Neural progenitor cell (in vitro differentiated cells): ENCODE measurements around the gene VRK3. TPM values are rescaled to one million over a fixed set of nuclear protein-coding genes. Genes with fewer than 3 reads are reported as not detected.

ENCODE experiments used
- DNase-seq: peaks from one replicate; pipeline ENCODE4 v3.0.0-alpha.2; 2016; ENCODE audit warnings: low spot score
- H2AFZ ChIP-seq: fragments of 200-600 bp; sonication (generic); replicated peaks from 2 replicates; pipeline ENCODE4 v1.6.1; 2016; ENCODE audit warnings: antibody characterized with exemption
- H3F3A ChIP-seq: fragments of 200-600 bp; sonication (generic); 2 replicates; pipeline ENCODE4 v1.6.1; 2016; ENCODE audit warnings: antibody characterized with exemption, low read depth
- H3K27ac ChIP-seq: fragments of 200-600 bp; sonication (generic); 2 replicates; pipeline ENCODE4 v1.5.1; 2016; ENCODE audit warnings: mild to moderate bottlenecking
- H3K27me3 ChIP-seq: fragments of 200-600 bp; sonication (generic); 2 replicates; pipeline ENCODE4 v1.6.1; 2016; ENCODE audit warnings: mild to moderate bottlenecking, moderate library complexity
- H3K36me3 ChIP-seq: fragments of 200-600 bp; sonication (generic); 2 replicates; pipeline ENCODE4 v1.5.1; 2016
- H3K4me1 ChIP-seq: fragments of 200-600 bp; sonication (generic); 2 replicates; pipeline ENCODE4 v1.6.1; 2016; ENCODE audit warnings: mixed run types
- H3K4me2 ChIP-seq: fragments of 200-600 bp; sonication (generic); 2 replicates; pipeline ENCODE4 v1.6.1; 2016
- H3K4me3 ChIP-seq: fragments of 200-600 bp; sonication (generic); 2 replicates; pipeline ENCODE4 v1.5.1; 2016
- H3K79me2 ChIP-seq: fragments of 200-600 bp; sonication (generic); 2 replicates; pipeline ENCODE4 v1.6.1; 2016; ENCODE audit warnings: low read depth
- H3K9ac ChIP-seq: fragments of 200-600 bp; sonication (generic); 2 replicates; pipeline ENCODE4 v1.6.1; 2016
- H3K9me3 ChIP-seq: fragments of 200-600 bp; sonication (generic); 2 replicates; pipeline ENCODE4 v1.5.1; 2016; ENCODE audit warnings: low read depth
- H4K20me1 ChIP-seq: fragments of 200-600 bp; sonication (generic); 2 replicates; pipeline ENCODE4 v1.6.1; 2016; ENCODE audit warnings: low read depth
- H3K27ac Mint-ChIP-seq: 3 replicates; pipeline ENCODE4 v1.8.0; 2021; ENCODE audit warnings: mixed read lengths
- H3K27me3 Mint-ChIP-seq: 2 replicates; pipeline ENCODE4 v1.8.0; 2022; ENCODE audit warnings: low read depth, mild to moderate bottlenecking, inconsistent platforms, moderate library complexity, mixed read lengths; ENCODE audit not compliant: insufficient read depth
- H3K36me3 Mint-ChIP-seq: 3 replicates; pipeline ENCODE4 v1.8.0; 2021; ENCODE audit warnings: mixed read lengths
- H3K4me1 Mint-ChIP-seq: 3 replicates; pipeline ENCODE4 v1.8.0; 2021; ENCODE audit warnings: mixed read lengths
- H3K4me3 Mint-ChIP-seq: 3 replicates; pipeline ENCODE4 v1.8.0; 2021; ENCODE audit warnings: mild to moderate bottlenecking, moderate library complexity, mixed read lengths
- H3K9me3 Mint-ChIP-seq: 3 replicates; pipeline ENCODE4 v1.8.0; 2020; ENCODE audit warnings: mixed read lengths
- CTCF ChIP-seq: fragments of 200-600 bp; sonication (generic); IDR thresholded peaks from 2 replicates; pipeline ENCODE4 v1.5.1; 2017; ENCODE audit warnings: antibody characterized with exemption, mild to moderate bottlenecking
- EZH2 ChIP-seq: fragments of 200-600 bp; sonication (generic); IDR thresholded peaks from 2 replicates; pipeline ENCODE4 v1.6.1; 2017; ENCODE audit warnings: antibody characterized with exemption, mild to moderate bottlenecking, moderate library complexity
- EZH2phosphoT487 ChIP-seq: fragments of 200-600 bp; sonication (generic); IDR thresholded peaks from 2 replicates; pipeline ENCODE4 v1.6.1; 2017; ENCODE audit warnings: antibody characterized with exemption
- total RNA-seq: library from RNA; depleted of rRNA; stranded (reverse); fragments of >200 nt; gene quantifications from 2 replicates; pipeline ENCODE4 v1.2.3, GENCODE V29; 2015; ENCODE audit warnings: low replicate concordance

VRK3 gene
- total RNA-seq, 1 donor from 2014 or later: 21.6 TPM

GRCh38 chr19:49938662-49939061 is 86.5 kb downstream of the VRK3 start:
- no peaks in the 10 kb centered on the region for H3K9me3 ChIP-seq
- H2AFZ ChIP-seq: no peak overlapping the region
- no peaks in the 10 kb centered on the region for H3K9me3 Mint-ChIP-seq
- no peaks in the 10 kb centered on the region for H4K20me1 ChIP-seq
- H3K27ac Mint-ChIP-seq: no peak overlapping the region
- H3K4me1 Mint-ChIP-seq: peaks cover 20% of the 10 kb centered on the region
- H3K4me3 ChIP-seq: no peak overlapping the region
- H3K27me3 Mint-ChIP-seq: peaks cover 6% of the 10 kb centered on the region
- H3K4me2 ChIP-seq: no peak overlapping the region
- no peak overlapping the region for H3K27ac ChIP-seq
- peaks cover 3% of the 10 kb centered on the region for H3K4me1 ChIP-seq
- H3K36me3 ChIP-seq: no peaks in the 10 kb centered on the region
- no peak for DNase-seq
- peaks cover 5% of the 10 kb centered on the region for H3F3A ChIP-seq
- no peaks in the 10 kb centered on the region for H3K79me2 ChIP-seq
- no peak overlapping the region for H3K9ac ChIP-seq
- peaks cover 18% of the 10 kb centered on the region for H3K27me3 ChIP-seq
- no peaks in the 10 kb centered on the region for H3K36me3 Mint-ChIP-seq
- H3K4me3 Mint-ChIP-seq: no peak overlapping the region
- TF ChIP-seq EZH2phosphoT487: no peak
- no peak for TF ChIP-seq EZH2
- TF ChIP-seq CTCF: no peak

GRCh38 chr19:49937750-49938381 is 87.3 kb downstream of the VRK3 start:
- H3K4me3 Mint-ChIP-seq: peak overlapping the region; percentile 69

DNA sequence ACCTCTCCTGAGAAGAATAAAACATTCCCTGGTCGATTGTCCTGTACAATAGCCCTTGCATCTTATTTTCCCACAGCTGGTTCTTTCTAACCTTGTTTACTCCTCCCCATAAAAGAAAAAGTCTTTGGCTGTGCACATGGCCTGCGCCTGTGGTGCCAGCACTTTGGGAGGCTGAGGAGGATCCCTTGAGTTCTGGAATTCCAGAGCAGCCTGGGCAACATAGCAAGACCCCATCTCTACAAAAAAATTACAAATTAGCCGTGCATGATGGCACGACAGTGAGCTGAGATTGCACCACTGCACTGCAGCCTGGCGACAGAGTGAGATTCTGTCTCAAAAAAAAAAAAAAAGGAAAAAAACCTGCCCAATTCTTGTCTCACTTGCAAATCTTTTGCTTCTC is 88.6 kb downstream of the VRK3 start:
- H4K20me1 ChIP-seq: no peaks in the 10 kb centered on the region
- peaks cover 7% of the 10 kb centered on the region for H3K36me3 Mint-ChIP-seq
- H3K27ac Mint-ChIP-seq: no peak overlapping the region
- H3K4me3 ChIP-seq: no peak overlapping the region
- peaks cover 3% of the 10 kb centered on the region for H3K4me1 ChIP-seq
- H3K79me2 ChIP-seq: no peaks in the 10 kb centered on the region
- TF ChIP-seq EZH2 (no peak), CTCF (no peak), EZH2phosphoT487 (no peak)
- peaks cover 5% of the 10 kb centered on the region for H3F3A ChIP-seq
- H3K27me3 ChIP-seq: peaks cover 11% of the 10 kb centered on the region
- no peak overlapping the region for H2AFZ ChIP-seq
- H3K4me2 ChIP-seq: no peak overlapping the region
- no peaks in the 10 kb centered on the region for H3K9me3 Mint-ChIP-seq
- peak overlapping the region; percentile 4 for H3K4me3 Mint-ChIP-seq
- H3K9ac ChIP-seq: no peak overlapping the region
- peaks cover 3% of the 10 kb centered on the region for H3K27me3 Mint-ChIP-seq
- peaks cover 15% of the 10 kb centered on the region for H3K4me1 Mint-ChIP-seq
- no peak for DNase-seq
- H3K9me3 ChIP-seq: no peaks in the 10 kb centered on the region
- H3K27ac ChIP-seq: no peak overlapping the region
- no peaks in the 10 kb centered on the region for H3K36me3 ChIP-seq

More at GRCh38 chr19:49937750-49938381, 87.3 kb downstream of the VRK3 start:
- H3K9ac ChIP-seq: no peak overlapping the region
- peak; percentile 19 for TF ChIP-seq EZH2
- TF ChIP-seq CTCF: peak; percentile 97
- peak; percentile 31 for TF ChIP-seq EZH2phosphoT487
- H4K20me1 ChIP-seq: no peaks in the 10 kb centered on the region
- peaks cover 15% of the 10 kb centered on the region for H3K27me3 ChIP-seq
- H3K9me3 Mint-ChIP-seq: no peaks in the 10 kb centered on the region
- no peaks in the 10 kb centered on the region for H3K36me3 ChIP-seq
- H3F3A ChIP-seq: peaks cover 5% of the 10 kb centered on the region
- no peak overlapping the region for H3K27ac Mint-ChIP-seq
- peaks cover 6% of the 10 kb centered on the region for H3K27me3 Mint-ChIP-seq
- peak overlapping the region; percentile 37 for H3K4me3 ChIP-seq
- peaks cover 3% of the 10 kb centered on the region for H3K4me1 ChIP-seq
- H3K4me2 ChIP-seq: peak overlapping the region; percentile 75
- no peaks in the 10 kb centered on the region for H3K9me3 ChIP-seq
- H3K79me2 ChIP-seq: no peaks in the 10 kb centered on the region
- H2AFZ ChIP-seq: peak overlapping the region; percentile 87
- DNase-seq: peak; percentile 93
- no peak overlapping the region for H3K27ac ChIP-seq
- H3K4me1 Mint-ChIP-seq: peaks cover 20% of the 10 kb centered on the region
- H3K36me3 Mint-ChIP-seq: peaks cover 4% of the 10 kb centered on the region
